ENCODE measurements around the gene ZNF324. TPM values are rescaled to one million over a fixed set of nuclear protein-coding genes. Genes with fewer than 3 reads are reported as not detected.
"Not testable (repeated sequence)": the region's sequence is repeated elsewhere in the genome, so short reads cannot be mapped to it uniquely, and the experiment has no call there.

The ZNF324 gene
- 5.0 TPM for total RNA-seq
- long read RNA-seq, transcript ZNF324-201 (4 exons, 3,000 nt) = major isoform, 14 of 23 reads
- long read RNA-seq, partial matches to known transcripts = 2 of 23 reads
- long read RNA-seq, other reads (novel, unspliced or antisense) = 7 of 23 reads

DNA sequence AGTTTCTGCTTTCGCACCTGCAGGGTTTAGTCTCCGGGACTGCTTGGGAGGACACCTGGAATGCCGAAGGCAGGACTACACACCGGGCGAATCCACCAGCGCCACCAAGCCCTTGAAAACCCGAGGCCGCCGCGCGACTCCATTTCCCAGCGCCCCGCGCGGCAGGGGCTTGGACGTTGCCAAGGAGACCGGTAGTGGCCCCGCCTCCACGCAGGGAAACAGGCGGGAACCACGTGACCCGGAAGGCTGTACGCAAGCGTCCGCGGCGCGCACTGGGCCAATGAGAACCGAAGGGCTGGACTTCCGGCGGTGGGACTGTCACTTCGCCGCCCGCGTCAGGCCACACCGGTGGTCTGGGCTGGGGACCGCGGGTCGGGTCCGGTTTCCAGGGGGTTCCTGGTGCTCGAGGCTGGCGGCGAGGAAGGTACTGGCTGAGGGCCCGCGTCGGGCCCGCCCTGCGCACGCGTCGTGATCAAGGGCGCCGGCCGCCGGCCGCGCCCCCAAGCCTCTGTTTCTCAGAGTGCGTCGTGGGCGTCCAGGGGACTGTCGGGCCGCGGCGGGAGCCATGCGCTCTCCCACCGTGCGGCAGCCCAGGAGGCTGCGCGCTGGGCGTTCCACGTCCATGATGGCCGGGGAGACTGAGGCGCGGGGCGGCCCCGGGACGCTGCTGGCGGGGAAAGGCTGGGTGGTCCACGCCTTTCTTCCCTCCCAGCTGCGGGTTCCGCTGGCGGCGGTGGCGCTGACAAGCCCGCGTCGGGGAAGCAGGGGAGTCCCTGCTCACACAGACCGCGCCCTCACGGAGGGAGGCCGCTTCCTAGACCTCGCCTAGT lies at the start of gene ZNF324:
Gene ZNF324 (plus strand): TSS at position 321 of the 830 bp plus-strand sequence. CDS start 2,106 bp downstream, outside the sequence.
- peak; percentile 98 for ATAC-seq
- peak; percentile 99 for DNase-seq
- intact Hi-C loops (cut with micrococcal nuclease) = no loop called here

DNA sequence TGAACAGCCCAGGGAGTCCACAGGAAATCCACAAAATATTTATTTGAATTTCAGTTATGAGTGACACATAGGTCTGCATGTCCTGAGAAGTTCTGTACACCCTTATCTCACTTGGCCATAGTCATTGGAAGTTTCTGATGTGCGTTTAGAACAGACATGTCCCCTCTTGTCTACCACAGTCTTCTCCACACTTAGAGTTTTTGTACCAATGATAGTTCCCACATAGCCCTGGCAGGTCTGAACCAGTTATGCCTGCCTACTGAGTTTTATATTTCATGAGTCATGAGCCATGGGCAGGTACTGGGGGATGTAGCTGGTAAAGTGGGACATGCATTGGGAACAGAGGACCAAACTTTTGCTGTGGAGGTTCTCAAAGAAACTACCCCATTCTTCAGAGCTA lies 38.3 kb upstream of the ZNF324 start:
- no peak for ATAC-seq
- no peak for DNase-seq
- intact Hi-C loops (cut with micrococcal nuclease) = no loop called here

DNA sequence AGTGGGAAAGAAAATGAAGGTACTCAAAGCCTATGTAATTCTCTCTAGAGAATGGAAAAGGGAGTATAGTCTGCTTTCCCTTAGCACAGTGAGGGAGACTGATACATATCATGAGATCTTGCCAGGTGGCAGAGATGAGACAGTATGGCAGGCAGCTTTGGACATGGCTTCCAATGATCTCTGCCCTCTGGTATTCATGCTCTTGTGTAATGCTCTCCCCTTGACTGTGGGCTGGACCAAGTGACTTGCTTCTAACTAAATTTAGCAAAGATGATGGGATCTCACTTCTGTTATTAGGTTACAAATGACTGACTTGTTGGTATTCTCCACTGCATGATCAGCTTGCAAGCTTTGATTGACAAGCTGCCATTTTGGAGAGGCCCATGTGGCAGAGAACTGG lies 37.1 kb upstream of the ZNF324 start:
- intact Hi-C loops (cut with micrococcal nuclease) = no loop called here
- no peak for DNase-seq
- no peak for ATAC-seq

DNA sequence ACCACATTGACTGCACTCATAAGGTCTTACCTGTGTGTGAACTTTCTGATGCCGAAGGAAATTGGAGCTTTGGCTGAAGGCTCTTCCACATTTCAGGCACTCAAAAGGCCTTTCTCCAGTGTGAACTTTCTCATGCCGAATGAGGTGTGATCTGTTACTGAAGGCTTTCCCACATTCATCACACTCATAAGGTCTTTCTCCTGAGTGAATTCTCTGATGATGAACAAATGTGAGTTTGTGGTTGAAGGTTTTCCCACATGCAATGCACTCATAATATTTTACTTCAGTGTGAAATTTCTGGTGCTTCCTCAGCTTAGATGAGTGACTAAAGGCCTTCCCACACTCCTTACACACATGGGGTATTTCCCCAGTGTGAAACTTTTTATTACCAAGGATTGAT lies 32.7 kb upstream of the ZNF324 start:
- no peak for ATAC-seq

DNA sequence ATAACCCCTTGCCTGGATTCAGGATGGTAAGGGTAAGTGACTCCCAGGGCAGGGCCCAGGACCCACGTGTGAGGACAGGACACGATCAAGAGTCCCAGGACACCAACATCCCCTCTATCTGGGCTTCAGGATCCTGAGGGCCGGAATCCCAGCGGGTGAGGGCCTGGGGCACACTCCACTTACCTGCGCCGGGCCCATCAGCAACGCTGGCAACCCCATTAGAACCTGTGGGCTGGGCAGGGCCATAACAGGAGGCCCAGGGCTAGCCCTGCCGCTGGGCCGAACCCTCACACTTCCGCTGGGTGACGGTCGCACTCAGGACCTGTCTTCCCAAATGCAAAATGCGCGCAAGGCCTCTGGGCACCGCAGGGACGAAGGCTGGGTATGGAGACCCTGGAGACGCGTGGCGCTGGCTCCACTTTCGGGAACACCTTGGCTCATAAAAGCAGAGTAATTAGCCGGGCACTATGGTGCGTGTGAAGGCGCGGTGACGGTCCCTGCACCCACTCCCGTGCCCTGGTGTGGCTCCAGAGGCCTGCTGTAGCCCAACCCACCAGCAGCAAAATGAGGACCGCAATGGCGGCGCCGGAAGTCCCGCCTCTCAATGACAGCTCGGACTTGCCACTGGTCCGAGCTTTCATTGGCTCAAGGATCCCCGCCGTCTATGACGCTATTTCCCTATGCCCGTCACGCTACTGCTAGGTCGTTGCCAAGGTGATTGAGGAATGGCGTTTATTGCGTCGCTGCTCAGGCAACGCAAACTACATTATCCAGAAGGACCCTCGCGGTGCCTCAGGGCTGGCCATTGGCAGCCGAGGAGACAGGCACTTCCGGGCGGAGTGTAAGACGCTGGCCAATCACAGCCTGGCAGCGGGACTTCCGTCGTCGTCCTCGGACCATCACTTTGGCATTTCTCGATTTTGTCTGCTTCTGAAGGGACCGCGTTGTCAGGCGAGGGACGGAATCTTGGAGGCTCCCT lies 27.0 kb upstream of the ZNF324 start, which contains the start of gene ZNF132:
Gene ZNF132 (minus strand): TSS at position 578 of the 979 bp plus-strand sequence. CDS start 332 bp downstream, at position 246.
- intact Hi-C loops (cut with micrococcal nuclease) = no loop called here
- ATAC-seq = peak; percentile 97
- peak; percentile 96 for DNase-seq

More for the DNA sequence above, 32.7 kb upstream of the ZNF324 start:
- no peak for DNase-seq
- intact Hi-C loops (cut with micrococcal nuclease) = no loop called here

DNA sequence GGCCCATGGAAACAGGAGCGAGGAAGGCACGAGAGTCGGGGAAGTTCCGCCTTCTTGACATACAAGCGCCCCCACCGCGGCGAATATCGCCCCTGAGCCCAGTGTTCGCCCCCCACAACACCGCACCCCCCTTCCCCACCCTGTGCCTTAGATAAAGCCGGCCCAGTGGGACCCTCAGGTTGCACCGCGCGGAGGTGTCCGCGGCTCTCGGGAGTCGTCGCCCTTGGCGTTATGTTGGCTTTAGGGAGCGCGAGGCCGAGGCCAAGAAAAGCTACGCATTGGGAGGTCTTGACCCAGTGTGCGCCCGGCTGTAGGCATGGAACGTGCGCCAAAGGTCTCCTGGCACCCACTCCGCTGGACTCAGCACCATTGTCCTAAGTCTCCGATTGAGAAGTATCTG lies 26.3 kb upstream of the ZNF324 start:
- ATAC-seq (peak; percentile 6), DNase-seq (no peak)
- intact Hi-C loops (cut with micrococcal nuclease) = no loop called here

DNA sequence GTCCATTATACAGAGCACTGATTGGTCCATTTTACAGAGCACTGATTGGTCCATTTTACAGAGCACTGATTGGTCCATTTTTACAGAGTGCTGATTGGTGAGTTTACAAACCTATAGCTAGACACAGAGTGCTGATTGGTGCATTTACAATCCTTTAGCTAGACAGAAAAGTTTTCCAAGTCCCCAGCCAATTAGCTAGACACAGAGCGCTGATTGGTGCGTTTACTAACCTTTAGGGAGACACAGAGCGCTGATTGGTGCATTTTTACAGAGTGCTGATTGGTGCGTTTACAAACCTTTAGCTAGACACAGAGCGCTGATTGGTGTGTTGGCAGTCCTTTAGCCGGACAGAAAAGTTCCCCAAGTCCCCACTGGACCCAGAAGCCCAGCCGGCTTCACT lies 23.9 kb upstream of the ZNF324 start:
- ATAC-seq; intact Hi-C loops (cut with micrococcal nuclease): not testable (repeated sequence)

DNA sequence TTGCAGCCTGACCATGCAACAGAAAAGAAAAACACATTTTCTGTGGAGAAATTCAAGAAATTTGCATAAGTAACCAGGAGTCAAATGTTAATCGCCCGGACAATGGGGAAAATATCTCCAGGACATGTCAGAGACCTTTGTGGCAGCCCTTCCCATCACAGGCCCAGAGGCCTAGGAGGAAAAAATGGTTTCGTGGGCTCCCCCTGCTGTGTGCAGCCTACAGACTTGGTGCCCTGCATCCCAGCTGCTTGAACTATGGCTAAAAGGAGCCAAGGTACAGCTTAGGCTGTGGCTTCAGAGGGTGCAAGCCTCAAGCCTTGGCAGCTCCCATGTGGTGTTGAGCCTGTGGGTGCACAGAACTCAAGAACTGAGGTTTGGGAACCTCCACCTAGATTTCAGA lies 18.0 kb upstream of the ZNF324 start:
- ATAC-seq; intact Hi-C loops (cut with micrococcal nuclease); DNase-seq: not testable (repeated sequence)

More for the DNA sequence above, 23.9 kb upstream of the ZNF324 start:
- DNase-seq = not testable (repeated sequence)

DNA sequence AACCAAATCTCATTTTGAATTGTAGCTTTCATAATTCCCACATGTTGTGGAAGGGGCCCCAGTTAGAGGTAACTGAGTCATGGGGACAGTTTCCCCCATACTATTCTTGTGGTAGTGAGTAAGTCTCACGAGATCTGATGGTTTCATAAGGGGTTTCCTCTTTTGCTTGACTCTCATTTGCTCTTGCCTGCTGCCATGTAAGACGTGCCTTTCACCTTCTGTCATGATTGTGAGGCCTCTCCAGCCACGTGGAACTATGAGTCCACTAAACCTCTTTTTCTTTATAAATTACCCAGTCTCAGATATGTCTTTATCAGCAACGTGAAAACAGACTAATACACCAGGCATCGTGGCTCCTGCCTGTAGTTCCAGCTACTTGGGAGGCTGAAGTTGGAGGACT lies 16.9 kb upstream of the ZNF324 start:
- intact Hi-C loops (cut with micrococcal nuclease); DNase-seq; ATAC-seq: not testable (repeated sequence)

DNA sequence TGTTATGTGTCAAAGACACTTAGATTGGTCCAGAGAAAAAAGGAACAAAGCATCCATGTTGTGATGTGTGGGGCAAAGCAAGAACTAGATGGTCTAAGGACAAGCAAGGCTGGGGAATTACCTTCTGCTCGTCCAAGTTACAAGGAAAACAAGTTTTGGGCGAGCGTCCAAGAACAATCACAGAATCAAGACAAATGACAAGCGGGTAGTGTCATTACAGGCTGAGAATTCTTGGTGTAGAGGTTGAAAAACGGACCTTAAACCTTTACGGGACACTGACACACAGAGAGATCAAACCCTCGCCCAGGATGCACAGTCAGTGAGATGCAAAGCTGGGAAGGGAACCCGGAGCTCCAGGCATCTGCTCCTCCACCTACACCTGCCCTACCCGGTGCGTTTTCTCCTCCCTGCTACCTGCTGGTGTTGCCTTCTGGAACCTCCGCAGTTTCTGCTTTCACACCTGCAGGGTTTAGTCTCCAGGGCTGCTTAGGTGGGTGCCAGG lies 16.0 kb upstream of the ZNF324 start:
- ATAC-seq (no peak), DNase-seq (no peak)
- intact Hi-C loops (cut with micrococcal nuclease) = no loop called here

DNA sequence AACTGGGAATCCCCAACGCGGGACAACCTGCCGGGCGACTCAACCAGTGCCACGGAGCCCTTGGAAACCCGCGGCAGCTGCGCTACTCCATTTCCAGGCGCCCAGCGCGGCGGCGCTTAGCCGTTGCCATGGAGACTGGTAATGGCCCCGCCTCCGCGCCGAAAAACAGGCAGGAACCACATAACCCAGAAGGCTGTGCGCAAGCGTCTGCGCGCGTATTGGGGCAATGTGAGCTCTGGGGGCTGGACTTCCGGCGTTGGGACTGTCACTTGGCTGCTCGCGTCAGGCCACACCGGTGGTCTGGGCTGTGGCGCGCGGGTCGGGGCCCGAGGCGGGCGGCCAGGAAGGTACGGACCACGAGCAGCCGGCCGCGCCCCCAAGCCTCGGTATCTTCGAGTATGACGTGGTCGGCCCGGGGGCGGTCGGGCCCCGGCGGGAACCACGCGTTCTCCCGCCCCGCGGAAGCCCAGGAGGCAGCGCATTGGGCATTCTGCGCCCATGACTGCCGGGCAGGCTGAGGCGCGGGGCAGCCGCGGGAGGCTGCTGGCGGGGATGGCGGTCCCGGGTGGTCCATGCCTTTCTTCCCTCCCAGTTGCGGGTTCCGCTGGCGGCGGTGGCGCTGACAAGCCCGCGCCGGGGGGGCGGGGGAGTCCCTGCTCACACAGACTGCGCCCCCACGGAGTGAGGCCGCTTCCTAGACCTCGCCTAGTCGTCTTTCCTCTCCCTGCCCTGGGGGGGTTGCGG lies 15.3 kb upstream of the ZNF324 start, which contains the start of gene ZNF324B:
Gene ZNF324B (plus strand): TSS at position 265 of the 744 bp plus-strand sequence. CDS start 2,080 bp downstream, outside the sequence.
- DNase-seq = peak; percentile 98
- ATAC-seq = peak; percentile 99
- intact Hi-C loops (cut with micrococcal nuclease) = no loop called here

DNA sequence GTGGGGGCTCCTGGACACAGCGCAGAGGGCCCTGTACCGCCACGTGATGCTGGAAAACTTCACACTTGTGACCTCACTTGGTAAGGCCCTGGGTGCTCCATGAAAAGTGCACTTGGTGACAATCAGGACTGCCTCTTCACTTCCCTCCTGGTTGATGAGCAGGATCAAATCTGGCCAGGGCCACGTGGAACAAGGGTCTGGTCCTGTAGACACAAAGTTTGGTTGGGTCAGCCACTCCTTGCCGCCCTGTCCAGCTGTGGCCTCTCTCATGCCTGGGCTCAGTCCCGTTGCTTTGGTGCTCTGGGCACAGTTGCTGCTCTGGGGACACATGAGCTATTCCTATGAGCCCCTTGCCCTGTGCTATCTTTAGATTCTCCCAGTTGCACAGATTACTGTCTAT lies 13.1 kb upstream of the ZNF324 start:
- ATAC-seq (no peak), DNase-seq (no peak)
- intact Hi-C loops (cut with micrococcal nuclease) = no loop called here

DNA sequence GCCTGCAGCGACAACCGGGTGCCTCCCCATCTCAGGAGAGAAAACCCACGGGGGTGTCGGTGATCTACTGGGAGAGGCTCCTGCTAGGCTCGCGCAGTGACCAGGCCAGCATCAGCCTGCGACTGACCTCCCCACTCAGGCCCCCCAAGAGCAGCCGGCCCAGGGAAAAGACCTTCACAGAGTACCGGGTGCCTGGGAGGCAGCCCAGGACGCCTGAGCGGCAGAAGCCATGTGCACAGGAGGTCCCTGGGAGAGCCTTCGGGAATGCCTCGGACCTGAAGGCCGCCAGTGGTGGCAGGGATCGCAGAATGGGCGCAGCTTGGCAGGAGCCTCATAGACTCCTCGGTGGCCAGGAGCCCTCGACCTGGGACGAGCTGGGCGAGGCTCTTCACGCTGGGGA lies 11.6 kb upstream of the ZNF324 start:
- intact Hi-C loops (cut with micrococcal nuclease) = no loop called here
- ATAC-seq (no peak), DNase-seq (no peak)

DNA sequence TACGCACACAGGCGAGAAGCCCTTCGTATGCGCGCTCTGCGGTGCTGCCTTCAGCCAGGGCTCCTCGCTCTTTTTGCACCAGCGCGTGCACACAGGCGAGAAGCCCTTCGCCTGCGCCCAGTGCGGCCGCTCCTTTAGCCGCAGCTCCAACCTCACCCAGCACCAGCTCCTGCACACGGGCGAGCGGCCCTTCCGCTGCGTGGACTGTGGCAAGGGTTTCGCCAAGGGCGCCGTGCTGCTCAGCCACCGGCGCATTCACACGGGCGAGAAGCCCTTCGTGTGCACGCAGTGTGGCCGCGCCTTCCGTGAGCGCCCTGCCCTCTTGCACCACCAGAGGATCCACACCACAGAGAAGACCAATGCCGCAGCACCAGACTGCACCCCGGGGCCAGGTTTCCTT lies 10.8 kb upstream of the ZNF324 start:
- intact Hi-C loops (cut with micrococcal nuclease) = no loop called here
- no peak for DNase-seq

DNA sequence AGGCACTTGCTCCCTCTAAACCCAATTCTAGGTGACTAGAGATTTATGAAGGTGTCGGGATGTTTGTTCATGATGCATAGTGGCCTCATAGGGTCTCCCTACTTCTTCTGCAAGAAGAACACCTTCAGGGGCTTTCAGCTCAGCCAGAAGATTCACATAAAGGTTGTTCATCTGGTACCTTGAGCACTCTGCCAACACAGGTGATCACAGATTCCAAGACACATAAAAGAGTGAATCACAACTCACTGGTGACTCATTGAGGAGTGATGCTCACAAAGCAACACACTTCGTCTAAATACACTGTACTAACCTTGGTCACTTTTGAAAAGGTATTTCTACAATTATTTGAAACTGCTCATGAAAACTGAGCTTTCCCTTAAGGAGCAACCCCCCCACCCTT lies 6.8 kb upstream of the ZNF324 start:
- DNase-seq (no peak), ATAC-seq (no peak)
- intact Hi-C loops (cut with micrococcal nuclease) = no loop called here

More for the DNA sequence above, 10.8 kb upstream of the ZNF324 start:
- ATAC-seq = no peak

DNA sequence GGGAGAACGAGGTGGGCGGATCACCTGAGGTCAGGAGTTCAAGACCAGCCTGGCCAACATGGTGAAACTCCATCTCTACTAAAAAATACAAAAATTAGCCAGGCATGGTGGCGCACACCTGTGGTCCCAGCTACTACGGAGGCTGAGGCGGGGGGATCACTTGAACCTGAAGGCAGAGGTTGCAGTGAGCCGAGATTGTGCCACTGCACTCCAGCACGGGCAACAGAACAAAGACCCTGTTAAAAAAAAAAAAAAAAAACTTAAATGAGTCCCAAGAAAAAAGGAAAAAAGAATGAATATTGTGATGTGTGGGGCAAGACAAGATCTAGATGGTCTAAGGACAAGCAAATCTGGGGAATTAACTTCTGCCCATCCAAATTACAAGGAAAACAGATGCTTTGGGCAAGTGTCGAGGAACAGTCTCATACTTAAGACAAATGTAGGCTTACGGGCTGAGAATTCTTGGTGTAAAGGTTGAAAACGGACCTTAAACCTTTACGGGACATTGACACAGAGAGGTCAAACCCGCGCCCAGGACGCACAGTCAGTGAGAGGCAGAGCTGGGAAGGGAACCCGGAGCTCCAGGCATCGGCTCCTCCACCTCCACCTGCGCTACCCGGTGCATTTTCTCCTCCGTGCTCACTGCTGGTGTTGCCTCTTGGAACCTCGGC lies 656 bp upstream of the ZNF324 start:
- no peak for DNase-seq
- peak; percentile 22 for ATAC-seq
- intact Hi-C loops (cut with micrococcal nuclease) = no loop called here

DNA sequence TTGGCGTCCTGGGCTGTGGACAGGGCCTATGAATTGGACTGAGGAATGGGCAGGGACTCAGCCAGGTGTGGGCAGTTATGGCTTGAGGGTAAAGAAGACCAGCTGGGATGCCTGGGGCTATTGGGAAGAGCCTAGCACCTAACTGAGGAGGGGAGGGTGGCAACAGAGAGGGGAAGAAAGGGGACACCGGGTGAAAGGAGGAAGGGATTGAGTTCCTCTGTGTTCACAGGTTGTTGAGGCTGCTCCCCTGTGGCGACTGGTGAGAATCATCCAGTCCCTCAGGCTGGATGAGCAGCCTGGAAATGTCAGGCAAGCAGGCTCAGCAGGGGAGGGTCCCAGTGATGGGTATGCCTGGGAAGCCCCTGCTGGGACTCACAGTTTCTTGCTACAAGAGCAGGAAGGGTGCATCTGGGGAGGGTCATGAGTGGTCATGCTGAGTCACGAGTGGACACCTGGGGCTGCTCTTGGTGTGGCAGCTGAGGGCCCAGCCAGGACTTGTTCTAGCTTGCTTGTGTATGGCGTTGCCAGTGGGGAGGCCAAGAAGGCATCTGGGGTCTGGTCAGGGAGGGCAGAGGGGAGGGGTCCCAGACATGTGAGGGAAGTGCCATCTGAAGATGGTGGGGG lies 1.4 kb downstream of the ZNF324 start:
- intact Hi-C loops (cut with micrococcal nuclease) = no loop called here
- no peak for DNase-seq
- no peak for ATAC-seq

Measured in left ventricle myocardium superior (tissue), 1 donor.